Measurements from ENCODE around the gene TMEM272.
A peak's percentile ranks its signal among the peaks of the same experiment; 100 is the strongest.

The TMEM272 gene

GRCh38 chr13:51818276-51818675 lies 26.7 kb downstream of the TMEM272 start:
- Histone ChIP-seq H3K9ac (ENCODE audit: insufficient read length, low read depth) (no peak overlapping the region), H3K4me1 (ENCODE audit: insufficient read depth, insufficient read length) (no peaks in the 10 kb centered on the region), H3K36me3 (ENCODE audit: insufficient read depth, insufficient read length, low read length) (no peaks in the 10 kb centered on the region), H3K9me3 (ENCODE audit: insufficient read depth, low read length) (no peaks in the 10 kb centered on the region), H3K27me3 (ENCODE audit: insufficient read depth, insufficient read length) (no peaks in the 10 kb centered on the region), H3K4me3 (ENCODE audit: insufficient read length, low read depth) (no peak overlapping the region)
- TF ChIP-seq ZNF274 (IDR thresholded peaks at IDR 0.05; ENCODE audit: low read depth, low read length) (no peak), YY1 (IDR thresholded peaks at IDR 0.05; ENCODE audit: insufficient read depth, insufficient read length) (no peak), SUZ12 (IDR thresholded peaks at IDR 0.05; ENCODE audit: extremely low read depth, insufficient read depth, insufficient read length) (no peak)
- no peak for DNase-seq (ENCODE audit: low read depth, low spot score)

- no peaks in the 10 kb centered on the region for H3K4me1 ChIP-seq (ENCODE audit: insufficient read depth, insufficient read length)
- TF ChIP-seq YY1 (IDR thresholded peaks at IDR 0.05; ENCODE audit: insufficient read depth, insufficient read length) (no peak), ZNF274 (IDR thresholded peaks at IDR 0.05; ENCODE audit: low read depth, low read length) (no peak), SUZ12 (IDR thresholded peaks at IDR 0.05; ENCODE audit: extremely low read depth, insufficient read depth, insufficient read length) (no peak)
- no peak overlapping the region for H3K9ac ChIP-seq (ENCODE audit: insufficient read length, low read depth)
- no peaks in the 10 kb centered on the region for H3K36me3 ChIP-seq (ENCODE audit: insufficient read depth, insufficient read length, low read length)
- no peaks in the 10 kb centered on the region for H3K9me3 ChIP-seq (ENCODE audit: insufficient read depth, low read length)
- DNase-seq (ENCODE audit: low read depth, low spot score) = no peak
- H3K4me3 ChIP-seq (ENCODE audit: insufficient read length, low read depth) = no peak overlapping the region
- no peaks in the 10 kb centered on the region for H3K27me3 ChIP-seq (ENCODE audit: insufficient read depth, insufficient read length)
These were observed 27.3 kb downstream of the TMEM272 start for GRCh38 chr13:51817717-51818116.

- H3K4me3 ChIP-seq (ENCODE audit: insufficient read length, low read depth) = no peak overlapping the region
- no peak overlapping the region for H3K9ac ChIP-seq (ENCODE audit: insufficient read length, low read depth)
- TF ChIP-seq SUZ12 (IDR thresholded peaks at IDR 0.05; ENCODE audit: extremely low read depth, insufficient read depth, insufficient read length) (no peak), YY1 (IDR thresholded peaks at IDR 0.05; ENCODE audit: insufficient read depth, insufficient read length) (no peak), ZNF274 (IDR thresholded peaks at IDR 0.05; ENCODE audit: low read depth, low read length) (no peak)
- H3K4me1 ChIP-seq (ENCODE audit: insufficient read depth, insufficient read length) = no peaks in the 10 kb centered on the region
- H3K36me3 ChIP-seq (ENCODE audit: insufficient read depth, insufficient read length, low read length) = no peaks in the 10 kb centered on the region
- H3K27me3 ChIP-seq (ENCODE audit: insufficient read depth, insufficient read length) = no peaks in the 10 kb centered on the region
- H3K9me3 ChIP-seq (ENCODE audit: insufficient read depth, low read length) = no peaks in the 10 kb centered on the region
- DNase-seq (ENCODE audit: low read depth, low spot score) = no peak
These were observed 28.2 kb downstream of the TMEM272 start for GRCh38 chr13:51816604-51817249.

- Histone ChIP-seq H3K9me3 (ENCODE audit: insufficient read depth, low read length) (no peaks in the 10 kb centered on the region), H3K36me3 (ENCODE audit: insufficient read depth, insufficient read length, low read length) (no peaks in the 10 kb centered on the region), H3K9ac (ENCODE audit: insufficient read length, low read depth) (no peak overlapping the region), H3K4me3 (ENCODE audit: insufficient read length, low read depth) (no peak overlapping the region), H3K4me1 (ENCODE audit: insufficient read depth, insufficient read length) (no peaks in the 10 kb centered on the region), H3K27me3 (ENCODE audit: insufficient read depth, insufficient read length) (no peaks in the 10 kb centered on the region)
- TF ChIP-seq SUZ12 (IDR thresholded peaks at IDR 0.05; ENCODE audit: extremely low read depth, insufficient read depth, insufficient read length) (no peak), YY1 (IDR thresholded peaks at IDR 0.05; ENCODE audit: insufficient read depth, insufficient read length) (no peak), ZNF274 (IDR thresholded peaks at IDR 0.05; ENCODE audit: low read depth, low read length) (no peak)
- DNase-seq (ENCODE audit: low read depth, low spot score) = no peak
These were observed 29.1 kb downstream of the TMEM272 start for GRCh38 chr13:51815848-51816247.

GRCh38 chr13:51814825-51815650 lies 29.9 kb downstream of the TMEM272 start:
- H3K4me1 ChIP-seq (ENCODE audit: insufficient read depth, insufficient read length) = no peaks in the 10 kb centered on the region
- TF ChIP-seq YY1 (IDR thresholded peaks at IDR 0.05; ENCODE audit: insufficient read depth, insufficient read length) = no peak
- TF ChIP-seq ZNF274 (IDR thresholded peaks at IDR 0.05; ENCODE audit: low read depth, low read length) = no peak
- peak; percentile 52 for DNase-seq (ENCODE audit: low read depth, low spot score)
- no peak overlapping the region for H3K9ac ChIP-seq (ENCODE audit: insufficient read length, low read depth)
- no peaks in the 10 kb centered on the region for H3K9me3 ChIP-seq (ENCODE audit: insufficient read depth, low read length)
- H3K27me3 ChIP-seq (ENCODE audit: insufficient read depth, insufficient read length) = no peaks in the 10 kb centered on the region
- H3K36me3 ChIP-seq (ENCODE audit: insufficient read depth, insufficient read length, low read length) = no peaks in the 10 kb centered on the region
- no peak overlapping the region for H3K4me3 ChIP-seq (ENCODE audit: insufficient read length, low read depth)

GRCh38 chr13:51814071-51814470 lies 30.9 kb downstream of the TMEM272 start:
- H3K9ac ChIP-seq (ENCODE audit: insufficient read length, low read depth) = no peak overlapping the region
- no peaks in the 10 kb centered on the region for H3K36me3 ChIP-seq (ENCODE audit: insufficient read depth, insufficient read length, low read length)
- TF ChIP-seq YY1 (IDR thresholded peaks at IDR 0.05; ENCODE audit: insufficient read depth, insufficient read length) = no peak
- no peak for TF ChIP-seq ZNF274 (IDR thresholded peaks at IDR 0.05; ENCODE audit: low read depth, low read length)
- no peak for TF ChIP-seq SUZ12 (IDR thresholded peaks at IDR 0.05; ENCODE audit: extremely low read depth, insufficient read depth, insufficient read length)
- no peaks in the 10 kb centered on the region for H3K9me3 ChIP-seq (ENCODE audit: insufficient read depth, low read length)
- no peak overlapping the region for H3K4me3 ChIP-seq (ENCODE audit: insufficient read length, low read depth)
- no peaks in the 10 kb centered on the region for H3K27me3 ChIP-seq (ENCODE audit: insufficient read depth, insufficient read length)
- no peak for DNase-seq (ENCODE audit: low read depth, low spot score)
- no peaks in the 10 kb centered on the region for H3K4me1 ChIP-seq (ENCODE audit: insufficient read depth, insufficient read length)

- Histone ChIP-seq H3K4me1 (ENCODE audit: insufficient read depth, insufficient read length) (no peaks in the 10 kb centered on the region), H3K36me3 (ENCODE audit: insufficient read depth, insufficient read length, low read length) (no peaks in the 10 kb centered on the region), H3K4me3 (ENCODE audit: insufficient read length, low read depth) (no peak overlapping the region), H3K9me3 (ENCODE audit: insufficient read depth, low read length) (no peaks in the 10 kb centered on the region), H3K9ac (ENCODE audit: insufficient read length, low read depth) (no peak overlapping the region), H3K27me3 (ENCODE audit: insufficient read depth, insufficient read length) (no peaks in the 10 kb centered on the region)
- TF ChIP-seq ZNF274 (IDR thresholded peaks at IDR 0.05; ENCODE audit: low read depth, low read length) (no peak), SUZ12 (IDR thresholded peaks at IDR 0.05; ENCODE audit: extremely low read depth, insufficient read depth, insufficient read length) (no peak), YY1 (IDR thresholded peaks at IDR 0.05; ENCODE audit: insufficient read depth, insufficient read length) (no peak)
- no peak for DNase-seq (ENCODE audit: low read depth, low spot score)
These were observed 33.0 kb downstream of the TMEM272 start for GRCh38 chr13:51811920-51812451.

All from NT2/D1 (cell line).